ENCODE data around the gene EMILIN2. TPM values are rescaled to one million over a fixed set of nuclear protein-coding genes. Genes with fewer than 3 reads are reported as not detected.

The EMILIN2 gene
- total RNA-seq, 1 experiment from 2014 or later: 20.0 TPM

DNA sequence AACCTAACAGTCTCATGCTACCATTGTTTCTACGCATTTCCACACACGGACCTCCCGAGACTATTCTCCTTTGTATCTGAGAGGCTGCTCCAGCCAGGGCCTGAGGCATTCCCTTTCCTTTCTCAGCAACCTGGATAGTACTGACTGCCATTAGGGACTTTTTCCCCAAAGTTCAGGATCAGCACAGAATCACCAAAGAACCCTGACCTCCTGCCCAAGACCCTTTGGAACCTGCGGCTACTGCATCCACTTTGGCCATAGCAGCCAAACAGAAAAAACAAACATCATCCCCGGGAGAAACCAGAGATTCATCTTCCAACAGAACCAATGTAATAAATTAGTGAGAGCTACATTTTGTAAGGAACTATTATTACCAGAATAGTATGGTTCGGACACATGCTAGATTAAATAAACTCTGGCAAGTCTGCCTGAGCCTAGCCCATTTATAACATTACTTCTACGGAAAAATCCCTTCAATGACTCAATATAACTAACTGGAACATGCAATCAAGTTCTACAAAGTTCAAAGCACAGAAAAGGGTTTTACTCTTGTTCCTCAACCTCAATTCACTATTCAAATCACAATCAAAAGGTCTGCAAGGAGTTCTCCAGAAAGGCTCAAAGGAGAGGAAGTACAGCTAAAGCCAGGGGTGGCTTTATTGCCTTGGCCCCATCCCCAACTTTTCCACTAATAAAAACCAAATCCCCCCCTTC is 114.3 kb downstream of the EMILIN2 start:
- H4K8ac ChIP-seq (replicated peaks; ENCODE audit: insufficient read length, low read depth, low read length): no peak overlapping the region
- H4K91ac ChIP-seq (ENCODE audit: insufficient read length, low read depth, low read length): no peak overlapping the region
- Mint-ChIP-seq H3K4me3 (no peak overlapping the region), H3K36me3 (ENCODE audit: insufficient read depth in 1 of 3, low read depth in 3 of 3) (peaks cover 0 to 11% (median 6%) of the 10 kb centered on the region in 3 experiments; a peak in 4 of 7 replicates), H3K9me3 (no peaks in the 10 kb centered on the region), H3K27me3 (ENCODE audit: low read depth) (no peaks in the 10 kb centered on the region), H3K4me1 (0 out of 4 replicates have a peak, but pooled peaks cover 0 to 2% of the 10 kb centered on the region in 2 experiments), H3K27ac (0 out of 7 replicates have a peak overlapping the region, but pooled peaks of 1 of the 3 experiments have one; percentile 4)
- WGBS (ENCODE audit: extremely low coverage, insufficient read length, low lambda C conversion rate): no CpG with 5 or more reads among the region's 7 CpGs
- no peak overlapping the region for H3K4me2 ChIP-seq (ENCODE audit: insufficient read depth, insufficient read length, low read length)
- no peak overlapping the region for H3K23ac ChIP-seq (ENCODE audit: insufficient read length, low read depth, low read length)
- H4K20me1 ChIP-seq (ENCODE audit: control insufficient read depth, insufficient read depth, insufficient read length): no peaks in the 10 kb centered on the region
- no peaks in the 10 kb centered on the region for H3K4me1 ChIP-seq (ENCODE audit: insufficient read depth, low read length)
- no peak for DNase-seq
- H2BK120ac ChIP-seq (ENCODE audit: low read depth, low read length, poor library complexity, severe bottlenecking): no peak overlapping the region
- no peak overlapping the region for H2BK5ac ChIP-seq (ENCODE audit: insufficient read length, low read length)
- H2BK12ac ChIP-seq (ENCODE audit: insufficient read length, low read depth, low read length): no peak overlapping the region
- H2BK20ac ChIP-seq (ENCODE audit: low read depth, low read length, poor library complexity, severe bottlenecking): no peak overlapping the region
- H3K9me3 ChIP-seq (ENCODE audit: control insufficient read depth, low read depth, low read length): no peaks in the 10 kb centered on the region
- no peak overlapping the region for H3K56ac ChIP-seq (ENCODE audit: insufficient read length, low read depth, low read length)
- no peak overlapping the region for H3T11ph ChIP-seq (ENCODE audit: low read length)
- no peaks in the 10 kb centered on the region for H3K23me2 ChIP-seq (ENCODE audit: insufficient read length, low read depth, low read length, poor library complexity, severe bottlenecking)
- H2AFZ ChIP-seq (ENCODE audit: low read length): no peak overlapping the region
- no peak overlapping the region for H3K14ac ChIP-seq (ENCODE audit: insufficient read depth, low read length)
- no peak overlapping the region for H2BK15ac ChIP-seq (ENCODE audit: low read depth, low read length)
- H3K27ac ChIP-seq (ENCODE audit: insufficient read length, low read depth, low read length): no peak overlapping the region
- TF ChIP-seq CTCF (conservative IDR thresholded peaks at IDR 0.05): no peak
- H3K27me3 ChIP-seq (ENCODE audit: insufficient read depth, low read length): no peaks in the 10 kb centered on the region
- H3K18ac ChIP-seq (ENCODE audit: insufficient read length, low read depth, low read length): no peak overlapping the region
- H2AK5ac ChIP-seq (ENCODE audit: insufficient read length, low read length): no peak overlapping the region
- no peaks in the 10 kb centered on the region for H3K79me2 ChIP-seq (ENCODE audit: insufficient read depth, low read length)
- H4K5ac ChIP-seq (ENCODE audit: insufficient read length, low read depth, low read length): no peak overlapping the region
- H3K9ac ChIP-seq (ENCODE audit: extremely low read depth, insufficient read length, low read length): no peak overlapping the region
- no peaks in the 10 kb centered on the region for H3K79me1 ChIP-seq (ENCODE audit: insufficient read depth, low read depth, low read length, poor library complexity, severe bottlenecking)
- no peak overlapping the region for H3K4ac ChIP-seq (ENCODE audit: low read depth, low read length)
